Left forelimb (tissue), 1 donor: Measurements from ENCODE around the gene ETFRF1.

Experiments used
- DNase-seq: peaks from one replicate; pipeline ENCODE4 v3.0.0-alpha.2; 2018; ENCODE audit warnings: low spot score

ETFRF1 gene

DNA sequence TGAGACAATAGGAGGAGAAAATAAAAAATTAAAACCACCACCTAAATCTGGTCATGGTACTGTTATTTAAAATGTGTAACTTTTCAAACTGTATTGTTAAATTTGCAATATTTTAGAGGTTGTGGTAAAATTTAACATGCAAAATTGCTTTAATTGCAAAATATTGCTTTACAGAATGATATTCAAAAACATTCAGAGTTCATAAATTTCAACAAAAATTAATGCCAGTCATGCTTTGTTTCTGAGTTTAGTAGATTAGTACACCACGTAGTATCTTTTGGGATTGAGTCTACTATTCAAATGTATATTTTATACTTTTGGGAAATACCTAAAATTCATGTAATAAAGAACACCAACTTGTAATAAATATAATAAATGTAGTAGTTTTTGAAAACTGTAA lies 18.3 kb downstream of the ETFRF1 start:
- DNase-seq, result no peak

DNA sequence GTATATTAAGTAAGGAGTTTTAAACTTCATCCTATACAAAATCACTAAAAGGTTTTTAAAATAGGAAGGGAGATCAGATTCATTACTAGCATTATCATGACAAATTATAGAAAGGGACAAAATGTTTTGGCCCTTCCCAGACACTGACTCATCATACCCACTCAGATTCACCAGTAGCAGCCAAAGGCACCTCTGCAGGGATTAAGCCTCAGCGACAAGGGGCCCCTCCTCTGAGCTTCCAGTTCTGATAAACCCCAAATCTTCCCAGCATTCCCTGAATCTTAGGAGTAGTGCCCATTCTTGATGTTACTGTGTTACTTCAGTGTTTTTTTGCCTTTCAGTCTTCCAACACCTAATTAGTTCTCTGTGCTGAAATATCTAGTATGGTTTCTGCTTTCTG lies 41.2 kb downstream of the ETFRF1 start:
- no peak for DNase-seq

DNA sequence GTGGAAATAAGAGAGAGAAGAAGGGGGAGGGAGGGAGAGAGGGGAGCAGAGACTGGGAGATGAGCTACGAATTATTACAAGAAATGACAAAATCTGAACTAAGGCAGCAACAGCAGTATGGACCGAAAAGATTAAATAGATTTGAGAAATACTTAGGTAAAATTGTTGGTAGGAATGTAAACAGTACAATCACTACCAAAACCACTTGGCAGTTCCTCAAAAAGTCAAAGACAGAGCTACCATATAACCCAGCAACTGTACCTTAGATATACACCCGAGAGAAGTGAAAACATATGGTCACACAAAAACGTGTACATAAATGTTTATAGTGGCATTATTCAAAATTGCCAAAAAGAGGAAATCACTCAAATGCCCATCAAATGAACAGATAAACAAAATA lies 41.6 kb downstream of the ETFRF1 start:
- no peak for DNase-seq

DNA sequence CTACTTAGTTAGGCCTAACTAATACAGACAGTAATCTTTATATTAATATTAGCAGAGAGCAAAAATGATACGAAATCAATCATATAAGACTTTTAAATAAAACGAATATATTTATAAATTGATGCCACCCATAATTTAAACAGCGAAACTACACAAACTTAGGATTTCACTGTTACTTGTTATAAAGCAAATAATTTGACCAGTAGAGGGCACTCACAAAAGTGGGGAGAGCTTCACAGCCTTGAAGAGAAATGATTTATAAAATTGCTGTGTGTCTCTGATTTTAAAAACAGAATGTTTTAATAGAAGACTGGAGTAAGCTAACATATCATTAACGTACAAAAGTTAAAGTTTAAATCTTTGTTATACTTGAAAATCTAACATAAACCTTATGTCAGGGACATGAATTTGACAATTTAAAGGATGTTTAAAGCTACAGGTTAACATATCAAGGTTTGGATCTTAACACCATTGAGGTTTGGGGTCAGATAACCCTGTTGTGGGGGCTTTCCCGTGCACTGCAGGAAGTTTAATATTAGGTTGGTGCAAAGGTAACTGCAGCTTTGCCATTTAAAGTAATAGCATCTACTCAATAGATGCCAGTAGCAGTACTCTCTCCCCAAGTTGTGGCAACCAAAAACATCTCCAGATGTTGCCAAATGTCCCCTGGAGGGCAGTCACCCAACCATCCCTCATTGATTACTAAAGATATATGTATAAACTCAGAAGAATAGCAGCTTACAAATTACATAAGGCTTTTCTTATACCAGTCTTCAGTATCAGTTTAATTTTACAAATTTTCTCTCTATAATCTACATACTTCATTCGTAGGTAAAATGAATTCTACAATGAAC lies 46.4 kb downstream of the ETFRF1 start:
- no peak for DNase-seq

DNA sequence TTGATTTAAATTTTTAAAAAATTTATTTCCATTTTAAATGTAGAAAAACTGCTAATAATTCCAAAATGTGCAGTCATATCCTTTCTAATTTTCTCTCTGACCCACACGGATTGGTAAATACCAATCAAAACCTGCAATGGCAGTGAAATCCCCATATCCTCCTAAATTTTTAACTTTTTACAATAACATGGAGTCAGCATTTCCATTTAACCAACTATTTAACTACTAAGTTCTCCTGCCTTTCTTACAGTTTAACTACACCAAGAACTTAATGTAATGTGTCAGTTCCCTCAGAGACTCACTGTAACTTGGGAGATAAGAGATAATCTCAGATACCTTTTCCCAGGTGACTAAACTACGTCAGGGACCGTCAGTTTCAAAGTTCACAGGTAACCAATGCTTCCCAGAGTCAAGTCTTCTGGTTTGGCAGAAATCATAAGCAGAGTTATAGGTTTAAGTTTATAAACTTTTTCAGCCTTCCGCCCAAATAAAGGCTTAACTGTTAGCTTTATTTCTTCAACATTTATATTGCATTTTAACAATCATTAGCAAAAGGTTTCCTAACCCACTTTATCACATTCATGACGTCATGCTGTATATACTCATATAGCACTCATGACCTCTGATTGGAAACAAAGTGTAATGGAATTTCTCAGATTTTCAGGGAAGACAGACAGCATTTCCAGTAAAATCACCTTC lies 48.1 kb downstream of the ETFRF1 start:
- DNase-seq, result no peak

DNA sequence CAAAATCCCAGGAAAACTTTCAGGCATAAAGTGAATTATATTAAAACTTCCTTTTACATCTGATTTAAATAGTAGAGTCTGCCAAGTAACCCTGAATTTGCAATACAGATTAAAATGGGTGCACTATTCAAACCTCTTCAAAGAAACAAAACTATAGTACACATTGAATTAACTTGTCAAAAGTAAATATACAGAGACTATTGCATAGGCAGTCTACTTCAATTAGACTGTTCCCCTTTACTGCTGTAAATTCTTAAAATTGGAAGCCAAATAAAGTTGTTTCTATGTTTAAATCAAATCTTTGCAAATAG lies 48.6 kb downstream of the ETFRF1 start:
- DNase-seq, result no peak

DNA sequence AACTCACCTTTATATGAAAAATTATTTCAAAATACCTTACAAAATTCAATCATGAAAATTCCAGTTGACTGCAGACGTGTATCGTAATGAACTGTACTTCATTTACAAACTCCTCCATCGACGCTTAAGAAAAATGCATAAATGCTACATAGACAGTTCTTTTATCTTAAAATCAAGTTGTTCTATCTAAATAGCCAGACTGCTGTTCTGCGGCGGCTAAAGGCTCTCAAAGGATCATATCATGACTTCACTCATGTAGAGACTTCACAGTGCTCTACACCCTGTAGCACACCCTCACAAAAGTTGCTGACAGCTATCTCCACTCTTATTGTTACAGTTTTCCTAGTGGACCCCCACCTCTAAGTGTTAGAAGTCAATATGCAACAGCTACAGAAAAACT lies 50.5 kb downstream of the ETFRF1 start:
- no peak for DNase-seq

DNA sequence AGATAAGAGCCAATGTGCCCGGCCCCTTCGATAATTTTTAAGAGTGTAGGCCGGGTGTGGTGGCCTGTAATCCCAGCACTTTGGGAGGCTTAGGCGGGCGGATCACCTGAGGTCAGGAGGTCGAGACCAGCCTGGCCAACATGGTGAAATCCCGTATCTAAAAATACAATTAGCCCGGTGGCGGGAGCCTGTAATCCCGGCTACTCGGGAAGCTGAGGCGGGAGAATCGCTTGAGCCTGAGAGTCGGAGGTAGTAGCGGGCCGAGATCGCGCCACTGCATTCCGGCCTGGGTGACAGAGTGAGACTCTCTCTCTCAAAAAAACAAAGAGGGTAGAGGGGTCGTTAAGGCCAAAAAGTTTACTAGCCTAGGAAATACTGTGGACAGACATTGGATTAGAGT lies 53.1 kb downstream of the ETFRF1 start:
- no peak for DNase-seq

DNA sequence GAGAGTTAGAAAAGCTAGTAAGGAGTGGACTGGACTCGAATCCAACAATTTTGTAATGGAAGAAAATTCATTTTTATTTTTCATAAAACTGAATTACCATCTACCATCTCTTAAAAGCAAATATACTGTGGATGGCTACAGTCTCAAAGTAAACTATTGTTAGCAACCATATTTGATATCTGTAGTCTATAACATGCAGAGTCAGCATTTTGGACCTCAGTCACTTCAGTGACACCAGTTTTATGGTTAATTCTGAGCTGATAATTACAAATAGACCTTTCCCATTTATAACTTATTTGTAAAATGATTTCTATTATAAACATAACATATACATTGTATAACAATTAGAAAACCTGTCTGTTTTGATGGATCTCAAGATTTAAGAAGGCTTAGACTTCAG lies 53.7 kb downstream of the ETFRF1 start:
- no peak for DNase-seq

DNA sequence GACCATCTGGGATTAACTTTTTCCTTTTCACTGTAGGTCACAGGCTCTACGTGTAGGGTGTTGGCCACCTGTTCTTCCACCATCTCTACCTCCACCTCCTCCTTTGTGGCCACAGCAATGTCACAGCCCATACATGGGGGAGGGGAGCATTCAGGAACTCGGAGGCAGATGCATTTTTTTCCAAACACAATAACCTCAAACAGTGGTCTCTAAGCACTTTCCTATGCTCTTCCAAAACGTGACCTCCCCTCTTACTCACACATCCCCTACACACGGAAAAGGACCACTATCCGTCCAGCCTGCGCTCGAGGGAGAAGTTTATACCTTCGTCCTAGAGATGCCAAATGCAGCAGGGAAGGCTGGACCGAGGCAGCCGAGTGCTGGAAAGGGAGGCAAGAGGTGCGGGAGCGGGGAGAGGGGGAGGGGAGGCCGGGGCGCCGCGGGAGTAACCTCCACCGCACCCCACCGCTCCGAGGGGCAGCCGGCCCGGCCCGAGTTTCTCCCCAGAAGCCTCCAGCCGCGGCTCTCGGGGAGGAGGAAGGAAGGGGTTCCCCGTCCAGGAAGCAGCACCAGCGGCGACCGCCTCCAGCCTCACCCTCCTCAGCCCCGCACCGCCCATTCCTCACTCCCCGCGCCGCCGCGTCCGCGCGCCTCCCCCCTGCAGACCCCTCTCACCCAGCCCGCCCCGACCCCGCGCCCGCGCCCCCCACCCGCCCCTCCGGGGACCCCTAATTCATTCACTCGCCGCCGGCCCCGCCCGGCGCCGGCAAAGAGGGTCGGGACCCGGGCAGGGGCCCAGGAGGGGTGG lies 55.1 kb downstream of the ETFRF1 start:
- DNase-seq, result peak; percentile 77

DNA sequence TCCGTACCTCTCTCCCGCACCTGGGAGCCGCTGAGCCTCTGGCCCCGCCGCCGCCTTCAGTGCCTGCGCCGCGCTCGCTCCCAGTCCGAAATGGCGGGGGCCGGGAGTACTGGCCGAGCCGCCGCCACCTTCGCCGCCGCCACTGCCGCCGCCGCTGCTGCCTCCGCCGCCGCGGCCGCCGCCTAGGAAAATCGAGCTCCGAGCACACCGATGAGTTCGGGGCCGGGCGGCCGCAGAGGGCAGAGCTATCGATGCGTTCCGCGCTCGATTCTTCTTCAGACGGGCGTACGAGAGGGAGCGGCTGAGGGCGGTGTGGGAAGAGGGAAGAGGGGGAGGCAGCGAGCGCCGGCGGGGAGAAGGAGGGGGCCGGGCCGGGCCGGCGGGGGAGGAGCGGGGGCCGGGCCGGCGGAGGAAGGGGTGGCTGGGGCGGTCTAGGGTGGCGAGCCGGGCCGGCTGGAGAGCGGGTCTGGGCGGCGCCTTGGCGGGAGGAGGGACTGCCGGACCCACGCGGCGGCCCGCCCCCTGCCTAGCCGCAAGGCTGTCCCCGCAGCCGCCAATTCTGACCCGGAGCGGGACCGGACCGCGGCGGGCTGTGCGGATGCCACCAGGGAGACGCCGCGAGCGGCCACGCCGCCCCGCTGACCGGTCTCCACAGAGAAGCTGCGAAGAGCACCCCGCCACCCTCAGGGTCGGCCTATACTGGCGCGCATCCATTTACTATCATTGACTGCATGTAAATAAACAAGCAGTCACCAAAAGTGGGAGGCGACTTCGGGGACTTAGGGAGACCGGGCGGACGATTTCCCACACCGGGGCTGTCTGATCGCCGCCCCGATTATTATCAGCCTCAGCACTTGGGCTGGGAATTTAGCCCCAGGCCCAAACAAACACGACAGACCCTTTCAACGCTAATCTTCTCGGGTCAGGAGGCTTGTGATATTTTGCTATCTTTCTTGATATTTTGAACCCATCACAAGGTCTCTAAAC lies 56.0 kb downstream of the ETFRF1 start, which contains the start of gene KRAS:
Gene KRAS (minus strand): TSS at position 186 of the 987 bp plus-strand sequence.
- peak; percentile 95 for DNase-seq

DNA sequence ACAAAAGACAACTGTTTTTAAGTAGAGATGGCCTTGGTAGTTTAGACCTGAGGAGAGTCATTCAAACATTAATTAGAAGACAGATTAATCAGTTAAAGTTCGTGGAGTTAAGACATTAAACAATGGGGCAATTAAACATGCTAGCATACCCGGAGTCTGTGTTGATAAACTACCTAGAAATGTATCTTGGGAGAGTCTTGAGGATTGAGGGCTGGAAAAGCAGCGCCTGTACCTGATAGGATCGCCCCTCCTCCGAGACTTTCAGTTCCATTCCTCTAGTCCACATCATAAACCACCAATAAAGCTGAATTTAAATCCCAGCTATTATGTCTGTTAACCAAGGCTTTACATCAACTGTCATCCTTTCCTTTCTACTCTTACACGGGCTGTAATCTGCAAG lies 56.7 kb downstream of the ETFRF1 start:
- DNase-seq, result no peak

DNA sequence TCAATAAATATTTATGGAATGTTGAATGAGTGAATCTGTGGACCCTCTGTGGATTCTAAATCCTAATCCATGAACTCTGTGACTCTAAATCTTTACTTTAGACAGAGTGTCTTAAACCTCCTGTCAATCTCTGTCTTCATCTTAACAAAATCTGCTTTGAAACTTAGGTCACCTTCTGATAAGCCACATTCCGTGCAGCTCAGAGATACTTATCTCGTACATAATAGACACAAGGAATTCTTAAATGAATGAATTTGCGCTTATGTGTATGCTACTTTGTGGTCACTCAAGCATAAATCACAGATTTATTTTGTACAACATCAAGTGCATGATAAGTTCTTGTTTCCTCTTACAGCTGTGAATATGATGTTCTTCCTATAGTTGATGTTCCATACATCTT lies 57.9 kb downstream of the ETFRF1 start:
- DNase-seq, result no peak

DNA sequence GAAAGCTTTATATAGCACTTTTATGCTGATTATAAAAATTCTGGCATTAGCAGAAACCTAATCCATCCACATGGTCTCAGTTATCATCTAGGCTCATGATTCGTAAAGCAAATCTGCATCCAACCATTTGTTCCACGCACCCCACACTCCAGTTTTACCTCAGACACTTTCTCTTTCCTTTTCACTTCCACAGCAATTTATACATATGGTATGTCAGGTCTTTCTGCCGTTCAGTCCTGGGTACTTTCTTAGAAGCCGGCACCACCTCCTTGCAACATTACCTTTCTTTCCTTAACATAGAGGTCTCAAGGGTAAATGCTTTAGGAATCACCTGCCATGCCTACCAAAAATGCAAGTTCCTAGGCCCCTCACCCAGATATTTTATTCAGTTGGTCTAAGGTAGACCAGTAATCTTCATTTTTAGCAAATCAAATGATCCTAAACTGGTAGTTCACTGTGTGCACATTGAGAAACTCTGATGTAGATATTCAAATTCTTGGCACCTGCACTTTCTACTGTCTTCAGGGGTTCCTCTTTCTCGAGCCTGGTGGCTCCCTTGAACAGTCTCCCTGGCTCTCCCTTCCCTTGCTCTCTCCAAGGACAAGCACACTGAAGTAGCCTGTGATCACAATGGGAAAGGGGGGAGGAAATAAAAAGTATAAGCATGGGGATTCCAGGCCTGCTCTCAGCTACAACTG lies 58.5 kb downstream of the ETFRF1 start:
- no peak for DNase-seq

DNA sequence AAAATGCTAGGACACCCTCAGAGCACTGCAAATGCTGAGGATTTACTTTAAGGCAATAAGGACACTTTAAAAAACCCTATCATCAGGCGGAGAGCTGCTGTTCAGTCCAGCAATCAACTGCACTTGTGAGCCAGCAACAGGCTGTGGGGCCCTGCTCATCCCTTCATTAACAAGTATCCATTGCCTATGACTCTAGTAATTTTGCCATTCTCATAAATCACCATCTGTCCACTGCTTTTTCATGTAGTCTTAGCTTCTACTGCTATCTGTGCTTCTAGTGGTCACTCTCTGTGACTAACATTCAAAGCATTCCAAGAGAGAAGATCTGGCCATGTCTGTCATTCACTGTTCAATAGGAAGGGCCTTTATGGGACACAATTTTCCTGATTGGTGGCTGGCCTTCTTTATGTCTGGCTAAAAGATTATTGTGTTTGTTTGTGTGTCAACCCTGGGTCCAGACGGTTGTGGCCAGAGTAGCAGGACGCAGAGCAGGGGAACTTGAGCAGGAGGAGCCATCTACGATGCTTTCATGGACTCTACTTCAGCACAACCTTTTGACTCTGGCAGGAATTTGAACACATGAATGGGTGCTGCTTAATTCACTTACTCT lies 59.3 kb downstream of the ETFRF1 start:
- DNase-seq, result no peak
